NCI-H2029 treated with DMSO at 0.1 percent for 48 hours (cell line): ENCODE results near the gene RETREG1.
A peak's percentile ranks its signal among the peaks of the same experiment; 100 is the strongest.
"Not testable (repeated sequence)": the region's sequence is repeated elsewhere in the genome, so short reads cannot be mapped to it uniquely, and the experiment has no call there.

Experiments used
- DNase-seq: peaks from one replicate; lab custom pipeline; 2025; lab: John Stamatoyannopoulos, UW

RETREG1 gene

DNA sequence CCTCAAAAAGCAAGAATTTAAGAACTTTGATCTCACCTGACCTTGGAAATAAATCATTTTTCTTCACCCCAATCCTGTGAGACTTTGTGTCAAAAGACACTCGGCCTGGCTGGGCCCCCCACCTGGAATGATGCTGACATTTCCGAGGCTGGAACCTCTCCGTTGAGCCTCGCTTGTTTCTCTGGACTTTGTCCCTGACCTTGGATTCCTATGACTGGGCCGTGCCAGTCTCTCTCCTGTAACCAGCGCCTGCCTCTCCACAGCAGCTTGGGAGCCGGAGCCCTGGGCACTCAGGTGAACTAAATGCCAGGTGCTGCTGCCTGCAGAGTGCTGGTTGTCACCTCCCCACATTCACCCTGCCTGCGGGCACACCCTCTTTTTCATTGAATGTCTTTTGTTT is 62.7 kb downstream of the RETREG1 start:
- DNase-seq = no peak

- peak; percentile 23 for DNase-seq
Measured at GRCh38 chr5:16552666-16553343, 64.0 kb downstream of the RETREG1 start.

DNA sequence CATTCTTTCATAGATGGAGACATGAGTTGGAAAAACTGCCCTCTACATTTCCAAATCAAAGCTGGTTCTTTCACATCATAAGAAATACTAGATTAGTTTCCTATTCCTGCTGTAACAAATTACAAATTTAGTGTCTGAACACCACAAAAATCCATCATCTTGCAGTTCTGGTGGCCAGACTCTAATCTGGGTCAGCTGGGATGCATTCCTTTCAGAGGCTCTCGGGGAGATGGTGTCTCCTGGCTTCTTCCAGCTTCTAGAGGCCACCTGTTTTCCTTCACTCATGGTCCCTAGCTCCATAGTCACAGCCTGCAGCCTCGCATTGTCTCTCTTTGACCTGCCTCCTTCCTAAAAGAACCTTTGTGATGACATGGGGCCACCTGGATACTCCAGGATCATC is 65.2 kb downstream of the RETREG1 start:
- DNase-seq = no peak

- no peak for DNase-seq
Measured at GRCh38 chr5:16550316-16550952, 66.4 kb downstream of the RETREG1 start.

DNA sequence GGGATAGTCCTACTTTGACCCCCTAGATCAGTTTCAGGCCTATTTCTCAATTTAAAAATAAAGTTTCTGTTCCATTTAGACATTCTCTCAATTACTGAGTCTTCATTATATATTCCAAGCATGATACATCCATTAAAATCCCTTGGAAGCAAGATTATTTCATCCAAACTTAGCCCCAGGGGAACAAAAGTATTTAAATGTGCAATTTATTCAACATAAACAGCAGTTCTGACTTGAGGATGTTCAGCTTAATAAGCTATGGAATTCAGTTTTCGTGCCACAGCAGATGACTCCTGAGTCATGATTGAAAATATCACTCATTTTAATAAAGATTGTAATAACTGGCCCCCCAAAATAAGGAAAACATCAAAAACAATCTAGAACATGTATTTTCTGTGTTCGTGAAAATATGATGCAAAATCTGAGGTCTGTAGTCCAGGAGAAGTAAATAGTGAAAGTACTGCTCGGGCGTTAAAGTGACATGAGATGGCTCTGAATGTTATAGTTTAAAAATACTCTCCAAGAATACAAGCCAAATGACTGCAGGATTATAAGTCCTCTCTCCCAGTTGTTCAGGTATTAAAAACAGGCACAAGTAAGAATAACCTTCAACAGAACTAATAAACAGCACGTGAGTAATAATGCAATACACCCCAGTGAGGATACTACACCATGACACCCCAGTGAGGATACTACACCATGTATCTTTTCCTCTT is 67.1 kb downstream of the RETREG1 start:
- DNase-seq = no peak

GRCh38 chr5:16548812-16549211 is 68.0 kb downstream of the RETREG1 start:
- DNase-seq = no peak

DNA sequence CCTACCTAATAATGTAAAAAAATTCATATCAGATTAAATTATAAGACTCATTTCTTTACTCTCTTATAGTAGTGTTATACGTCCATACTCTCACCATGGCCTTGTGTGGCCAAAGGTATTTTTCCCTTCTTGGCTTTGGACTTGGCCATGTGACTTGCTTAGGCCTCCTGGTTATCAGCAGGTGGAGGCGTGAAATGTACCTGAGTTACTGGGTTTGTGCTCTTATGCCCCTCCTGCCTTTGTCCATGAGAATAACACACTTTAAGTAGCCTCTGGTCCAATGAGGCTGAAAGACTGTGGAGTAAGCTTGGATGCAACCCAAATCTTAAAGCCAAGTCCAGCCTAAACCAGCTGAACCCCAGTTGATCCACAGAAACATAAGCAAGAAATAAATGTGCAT is 68.7 kb downstream of the RETREG1 start:
- peak; percentile 55 for DNase-seq

GRCh38 chr5:16547200-16547842 is 69.5 kb downstream of the RETREG1 start:
- DNase-seq = no peak

DNA sequence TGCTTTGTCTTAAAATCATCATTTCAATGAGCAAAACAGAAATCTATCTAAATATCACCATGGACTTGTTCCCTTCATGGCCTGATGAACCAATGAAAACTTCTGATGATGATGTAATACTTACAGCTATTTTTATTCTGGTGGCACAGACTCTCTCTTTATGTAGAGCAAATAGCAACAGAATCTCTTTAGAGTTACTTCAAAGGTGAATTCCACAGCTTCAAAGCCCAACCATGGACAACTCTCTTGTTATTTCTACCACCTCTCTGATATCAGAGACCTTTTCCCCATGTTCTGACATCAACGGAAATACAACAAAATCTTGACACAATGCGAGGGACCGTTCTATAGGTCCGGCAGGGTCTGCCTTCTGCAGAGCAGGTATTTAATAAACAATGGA is 70.1 kb downstream of the RETREG1 start:
- DNase-seq = no peak

GRCh38 chr5:16544607-16545374 is 72.0 kb downstream of the RETREG1 start:
- no peak for DNase-seq

- not testable (repeated sequence) for DNase-seq
Measured at GRCh38 chr5:16543206-16543605, 73.6 kb downstream of the RETREG1 start.

DNA sequence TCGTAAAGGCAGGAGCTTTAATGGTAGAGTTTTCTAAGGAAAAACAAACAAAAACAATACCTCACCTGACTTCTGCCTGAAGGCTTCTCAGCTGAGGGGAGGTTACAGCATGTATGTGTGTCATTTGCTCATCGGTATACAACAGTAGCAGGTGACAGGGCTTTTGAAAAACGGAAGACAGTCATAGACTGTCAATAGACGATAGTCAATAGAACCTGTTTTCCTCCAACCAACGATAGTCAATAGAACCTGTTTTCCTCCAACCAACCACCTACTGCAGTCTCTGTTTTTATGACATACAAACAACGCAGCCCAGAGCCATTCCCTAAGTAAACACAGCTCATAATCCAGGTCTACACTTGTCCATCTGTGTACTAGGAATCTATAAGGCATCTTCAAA is 74.6 kb downstream of the RETREG1 start:
- DNase-seq = peak; percentile 31

GRCh38 chr5:16541592-16541991 is 75.2 kb downstream of the RETREG1 start:
- DNase-seq = not testable (repeated sequence)

- no peak for DNase-seq
Measured at GRCh38 chr5:16540421-16540820, 76.4 kb downstream of the RETREG1 start.

DNA sequence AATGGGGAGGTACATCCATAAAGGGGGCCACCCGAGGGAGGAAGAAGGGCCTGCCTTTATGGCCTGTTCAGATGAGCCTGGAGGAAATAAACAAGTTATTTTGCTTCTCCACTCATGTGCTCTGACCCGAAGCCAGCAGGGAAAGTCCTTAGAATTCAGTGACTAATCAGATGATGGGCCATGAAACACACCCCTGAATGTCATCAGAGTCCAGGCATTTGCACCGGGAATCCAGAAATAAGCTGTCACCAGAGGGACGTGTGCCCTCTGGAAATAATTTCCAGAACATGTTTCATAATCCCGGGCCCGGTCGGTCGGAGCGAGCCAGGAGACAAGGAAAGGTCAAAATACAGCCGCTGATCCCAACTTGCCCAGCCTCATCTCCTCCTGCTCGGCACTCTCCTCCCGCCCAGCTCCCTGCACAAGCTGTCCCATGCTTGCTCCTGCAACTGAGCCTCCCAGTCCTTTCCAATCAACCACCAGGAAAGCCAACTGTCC is 77.6 kb downstream of the RETREG1 start:
- no peak for DNase-seq

DNA sequence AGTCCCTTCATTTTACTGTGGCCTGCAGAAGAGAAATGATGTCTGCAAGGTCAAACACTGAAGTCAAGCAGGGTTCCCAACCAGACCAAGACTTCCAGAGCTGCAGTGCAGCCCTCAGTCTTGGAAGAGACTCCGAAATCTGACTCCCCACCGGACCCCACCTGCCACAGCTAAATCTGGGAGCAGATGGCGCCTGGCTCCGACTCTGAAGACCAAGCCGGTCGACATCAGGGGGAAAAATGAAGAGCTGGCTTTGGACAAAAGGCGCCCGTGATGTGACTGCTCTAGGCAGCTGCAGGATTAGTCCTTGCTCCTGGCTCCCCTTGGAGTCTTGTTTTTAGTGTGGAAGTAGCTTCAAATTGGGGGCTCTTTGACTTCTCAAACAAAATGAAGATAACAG is 78.8 kb downstream of the RETREG1 start:
- DNase-seq = no peak

DNA sequence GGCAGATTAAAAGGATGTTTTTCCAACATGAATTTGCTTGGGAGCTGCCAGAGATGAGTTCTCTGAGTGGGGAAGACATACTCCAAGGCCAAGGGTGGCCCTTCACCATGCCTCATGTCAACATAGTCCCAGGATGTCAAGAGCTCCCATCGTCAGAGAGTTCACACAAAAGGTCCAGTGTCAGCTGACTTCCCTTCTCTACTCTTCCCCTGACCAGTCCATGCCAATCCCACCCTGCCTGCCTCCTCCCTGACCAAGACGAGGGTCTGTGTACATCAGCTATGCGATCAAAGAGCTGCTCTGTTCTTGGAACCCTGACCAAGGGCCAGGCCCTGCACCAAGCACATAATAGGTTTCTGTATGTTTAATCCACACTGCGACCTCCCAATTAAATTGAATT is 80.0 kb downstream of the RETREG1 start:
- no peak for DNase-seq

DNA sequence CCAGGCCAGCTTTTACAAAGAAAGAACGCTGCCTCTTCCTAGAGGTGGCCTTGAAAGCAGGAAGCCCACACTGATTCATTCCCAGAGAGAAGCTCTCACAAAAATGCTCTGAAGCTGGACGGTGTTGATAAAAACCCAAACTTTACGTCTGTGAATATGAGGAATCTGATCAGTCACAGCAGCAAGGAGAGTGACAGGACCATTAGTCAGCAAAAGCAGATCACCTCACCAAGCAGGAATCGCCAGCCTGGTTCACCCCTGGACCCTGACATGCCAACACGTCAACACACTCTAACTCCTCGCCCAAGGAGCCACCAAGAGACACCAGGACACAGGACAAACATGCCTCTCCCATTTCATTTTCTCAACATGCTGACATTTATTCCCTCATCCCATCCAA is 80.6 kb downstream of the RETREG1 start:
- DNase-seq = no peak

GRCh38 chr5:16534280-16534679 is 82.5 kb downstream of the RETREG1 start:
- no peak for DNase-seq

GRCh38 chr5:16531063-16531648 is 85.6 kb downstream of the RETREG1 start:
- no peak for DNase-seq

DNA sequence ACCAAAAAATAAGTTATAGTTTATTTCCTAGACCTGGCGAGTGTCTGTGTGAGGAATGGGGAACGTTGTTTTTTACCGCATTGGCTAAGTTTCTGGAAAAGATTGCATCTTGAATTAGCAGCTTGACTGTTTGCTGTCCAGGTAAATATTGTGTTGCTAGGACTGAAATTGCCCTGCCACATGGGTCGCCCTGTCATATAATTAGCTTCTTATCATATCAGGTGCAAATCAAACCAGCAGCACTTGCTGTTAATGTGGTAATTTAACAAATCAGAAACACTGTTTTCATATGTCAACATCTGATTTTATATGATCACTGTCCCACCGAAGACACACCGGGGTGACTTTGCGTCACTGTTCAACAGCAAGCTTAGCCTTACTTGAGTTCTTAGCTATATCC is 87.5 kb downstream of the RETREG1 start:
- DNase-seq = no peak
